HepG2 (cell line): ENCODE data around the gene ATXN7L3. TPM values are rescaled to one million over a fixed set of nuclear protein-coding genes. Genes with fewer than 3 reads are reported as not detected.

Experiments used
- ARNTL ChIP-seq: sonication (generic); formaldehyde crosslinking; IDR thresholded peaks from 2 replicates; pipeline ENCODE4 v1.4.0; 2020; ENCODE audit warnings: mild to moderate bottlenecking, missing genetic modification reagents
- EP300 ChIP-seq, 3 experiments: sonication (generic) in 1 of 3; formaldehyde crosslinking in 1 of 3; IDR thresholded peaks; 2 replicates each; pipeline versions ENCODE4 v1.5.1 to v1.6.1; 2011 to 2020; ENCODE audit warnings: low read depth in 2 of 3, low read length in 2 of 3, borderline replicate concordance in 1 of 3, improper control_type of control experiment in 1 of 3, mild to moderate bottlenecking in 1 of 3, missing genetic modification reagents in 1 of 3, moderate library complexity in 1 of 3
- GATA4 ChIP-seq: sonication (generic); IDR thresholded peaks from 2 replicates; pipeline ENCODE4 v1.6.1; 2016; ENCODE audit warnings: antibody characterized with exemption, low read depth, borderline replicate concordance
- GMEB1 ChIP-seq: sonication (generic); formaldehyde crosslinking; IDR thresholded peaks from 2 replicates; pipeline ENCODE4 v1.5.1; 2020; ENCODE audit warnings: missing genetic modification reagents, mild to moderate bottlenecking, borderline replicate concordance
- KMT2A ChIP-seq: sonication (generic); formaldehyde crosslinking; IDR thresholded peaks from 2 replicates; pipeline ENCODE4 v1.4.0; 2020; ENCODE audit warnings: missing genetic modification reagents
- NR3C1 ChIP-seq: sonication (generic); formaldehyde crosslinking; IDR thresholded peaks from 2 replicates; pipeline ENCODE4 v1.4.0; 2020; ENCODE audit warnings: missing genetic modification reagents
- PRMT3 ChIP-seq: sonication (generic); formaldehyde crosslinking; IDR thresholded peaks from 2 replicates; pipeline ENCODE4 v1.8.1; 2022; ENCODE audit warnings: low read depth, mild to moderate bottlenecking, moderate library complexity, missing genetic modification reagents, borderline replicate concordance
- REL ChIP-seq: sonication (generic); formaldehyde crosslinking; conservative IDR thresholded peaks from 2 replicates; pipeline ENCODE4 v1.8.0; 2022; ENCODE audit warnings: mild to moderate bottlenecking, missing genetic modification reagents, moderate library complexity
- SAFB2 ChIP-seq: sonication (generic); formaldehyde crosslinking; IDR thresholded peaks from 2 replicates; pipeline ENCODE4 v1.5.1; 2020; ENCODE audit warnings: missing genetic modification reagents, low read depth, mild to moderate bottlenecking, borderline replicate concordance
- SPEN ChIP-seq: sonication (generic); formaldehyde crosslinking; IDR thresholded peaks from 2 replicates; pipeline ENCODE4 v1.5.1; 2020; ENCODE audit warnings: low read depth, mild to moderate bottlenecking, missing genetic modification reagents
- TFDP1 ChIP-seq: IDR thresholded peaks from 2 replicates; pipeline ENCODE4 v1.6.1; 2016; ENCODE audit warnings: missing compliant biosample characterization, missing genetic modification reagents, borderline replicate concordance
- U2AF1 ChIP-seq: fragments of 200-400 bp; formaldehyde crosslinking; optimal IDR thresholded peaks from 2 replicates; pipeline ENCODE3; 2017; ENCODE audit warnings: mild to moderate bottlenecking, low read depth, low read length
- USF2 ChIP-seq, 2 experiments: sonication (generic) in 1 of 2; formaldehyde crosslinking in 1 of 2; IDR thresholded peaks; 2 replicates each; pipeline versions ENCODE4 v1.5.1 to v1.6.1; 2011 to 2020; ENCODE audit warnings: borderline replicate concordance in 1 of 2, low read depth in 1 of 2, low read length in 1 of 2, mild to moderate bottlenecking in 1 of 2, missing genetic modification reagents in 1 of 2, moderate library complexity in 1 of 2
- ZFP62 ChIP-seq: sonication (generic); formaldehyde crosslinking; IDR thresholded peaks from 2 replicates; pipeline ENCODE4 v1.4.0; 2020; ENCODE audit warnings: missing genetic modification reagents
- ZNF124 ChIP-seq: sonication (generic); formaldehyde crosslinking; IDR thresholded peaks from 2 replicates; pipeline ENCODE4 v1.4.0; 2020; ENCODE audit warnings: missing genetic modification reagents
- ZNF143 ChIP-seq: sonication (generic); formaldehyde crosslinking; IDR thresholded peaks from 2 replicates; pipeline ENCODE4 v1.4.0; 2020; ENCODE audit warnings: missing genetic modification reagents
- ZNF275 ChIP-seq: sonication (generic); formaldehyde crosslinking; IDR thresholded peaks from 2 replicates; pipeline ENCODE4 v1.8.0; 2022; ENCODE audit warnings: missing genetic modification reagents, mild to moderate bottlenecking, inconsistent platforms, borderline replicate concordance
- ZNF30 ChIP-seq: sonication (generic); formaldehyde crosslinking; IDR thresholded peaks from 2 replicates; pipeline ENCODE4 v1.5.0; 2020; ENCODE audit warnings: mild to moderate bottlenecking, missing genetic modification reagents
- ZNF501 ChIP-seq: sonication (generic); formaldehyde crosslinking; IDR thresholded peaks from 2 replicates; pipeline ENCODE4 v1.5.1; 2020; ENCODE audit warnings: mild to moderate bottlenecking, moderate library complexity, missing genetic modification reagents
- ZNF547 ChIP-seq: sonication (generic); formaldehyde crosslinking; IDR thresholded peaks from 2 replicates; pipeline ENCODE4 v1.5.1; 2020; ENCODE audit warnings: mild to moderate bottlenecking, missing genetic modification reagents
- polyA plus RNA-seq, 8 experiments: library from polyadenylated mRNA; depleted of rRNA in 3 of 8; stranded (reverse) in 7 of 8; unstranded in 1 of 8; fragments of >200 nt; fragmentation: Illumina TruSeq in 4 of 8; extraction: Trizol in 4 of 8; gene quantifications; 2 replicates each; pipeline versions ENCODE4 v1.2.1 to v1.2.3, GENCODE V29; 2011 to 2016; ENCODE audit warnings: low read depth in 4 of 8, missing spikeins in 1 of 8, mixed read lengths in 1 of 8; ENCODE audit not compliant: insufficient read depth in 1 of 8
- total RNA-seq, 5 experiments: library from RNA; depleted of rRNA; stranded (reverse); fragments of >200 nt; fragmentation: Illumina TruSeq; extraction: Trizol; gene quantifications; 2 replicates each; pipeline ENCODE4 v1.2.3, GENCODE V29; 2016; ENCODE audit warnings: low read depth in 1 of 5
- TF ChIP-seq, protein P1 (sequence below): sonication (generic); formaldehyde crosslinking; IDR thresholded peaks from 2 replicates; pipeline ENCODE4 v1.4.0; 2020; ENCODE audit warnings: missing genetic modification reagents, borderline replicate concordance

The ATXN7L3 gene
- total and polyA plus RNA-seq, 2 of the 13 experiments (the other 11 are each of a cell fraction or from before 2014, with no cell fraction given): 44.5 to 59.1 TPM

DNA sequence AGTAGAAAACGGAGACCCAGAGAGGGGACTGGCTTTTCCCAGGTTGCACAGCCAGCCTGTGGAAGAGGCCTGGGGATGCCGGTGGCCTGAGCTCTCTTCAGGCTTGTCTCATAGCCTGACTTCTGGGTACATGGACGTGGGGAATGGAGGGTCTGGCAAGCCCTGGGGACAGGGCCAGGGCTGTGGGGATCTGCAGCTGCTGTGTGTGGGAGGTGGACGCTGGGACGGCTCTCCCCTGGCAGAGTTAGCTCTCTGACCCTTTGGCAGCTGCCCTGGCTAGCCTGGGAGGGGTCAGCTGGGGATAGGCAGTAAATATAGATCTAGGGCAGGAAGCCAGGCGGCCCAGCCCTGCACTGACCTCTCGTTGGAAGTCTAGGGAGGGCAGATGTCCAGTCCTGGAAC, 47.8 kb upstream of the ATXN7L3 start (continued):
- TF ChIP-seq REL (CRISPR knock-in tag) (no peak), PRMT3 (CRISPR knock-in tag) (no peak), SPEN (CRISPR knock-in tag) (no peak), KMT2A (CRISPR knock-in tag) (no peak), ZNF547 (CRISPR knock-in tag) (no peak), ZNF124 (CRISPR knock-in tag) (no peak), ZNF275 (CRISPR knock-in tag) (no peak), GATA4 (no peak), SAFB2 (CRISPR knock-in tag) (no peak), ZFP62 (CRISPR knock-in tag) (no peak), EP300 (IDR thresholded peaks at IDR 0.05; ENCODE audit: low read depth in 2 of 2, low read length in 2 of 2) (no peak), EP300 (CRISPR knock-in tag; IDR thresholded peaks at IDR 0.05; ENCODE audit: borderline replicate concordance) (no peak), USF2 (IDR thresholded peaks at IDR 0.05; ENCODE audit: low read depth, low read length) (no peak), USF2 (CRISPR knock-in tag; IDR thresholded peaks at IDR 0.05; ENCODE audit: borderline replicate concordance) (no peak), GMEB1 (CRISPR knock-in tag) (no peak), ZNF30 (CRISPR knock-in tag) (no peak), ARNTL (no peak), ZNF501 (CRISPR knock-in tag) (0 out of 2 replicates have a peak, but pooled peaks have one; percentile 11), TFDP1 (no peak), U2AF1 (no peak), ZNF143 (CRISPR knock-in tag) (no peak), NR3C1 (CRISPR knock-in tag) (no peak)
- TF ChIP-seq, protein P1, sequence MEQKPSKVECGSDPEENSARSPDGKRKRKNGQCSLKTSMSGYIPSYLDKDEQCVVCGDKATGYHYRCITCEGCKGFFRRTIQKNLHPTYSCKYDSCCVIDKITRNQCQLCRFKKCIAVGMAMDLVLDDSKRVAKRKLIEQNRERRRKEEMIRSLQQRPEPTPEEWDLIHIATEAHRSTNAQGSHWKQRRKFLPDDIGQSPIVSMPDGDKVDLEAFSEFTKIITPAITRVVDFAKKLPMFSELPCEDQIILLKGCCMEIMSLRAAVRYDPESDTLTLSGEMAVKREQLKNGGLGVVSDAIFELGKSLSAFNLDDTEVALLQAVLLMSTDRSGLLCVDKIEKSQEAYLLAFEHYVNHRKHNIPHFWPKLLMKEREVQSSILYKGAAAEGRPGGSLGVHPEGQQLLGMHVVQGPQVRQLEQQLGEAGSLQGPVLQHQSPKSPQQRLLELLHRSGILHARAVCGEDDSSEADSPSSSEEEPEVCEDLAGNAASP (CRISPR knock-in tag): peak; percentile 87; the same call in 1 of the 2 replicates
